ENCODE measurements around the gene TIGD3. TPM values are rescaled to one million over a fixed set of nuclear protein-coding genes. Genes with fewer than 3 reads are reported as not detected.

Gene TIGD3
- total and polyA plus RNA-seq, 10 of the 15 experiments (the other 5 are each of a cell fraction or from before 2014, with no cell fraction given) = 0.13 to 1.4 (median 0.57) TPM

GRCh38 chr11:65399249-65399648, 44.7 kb downstream of the TIGD3 start (continued):
- TF ChIP-seq BMI1 (IDR thresholded peaks at IDR 0.05; ENCODE audit: borderline replicate concordance) = no peak
- no peak for TF ChIP-seq YY1 (IDR thresholded peaks at IDR 0.05; ENCODE audit: low read depth, low read length)
- no peak for TF ChIP-seq SPI1 (IDR thresholded peaks at IDR 0.05; ENCODE audit: borderline replicate concordance, insufficient read depth, low read depth, low read length)
- TF ChIP-seq RAD21 (IDR thresholded peaks at IDR 0.05; ENCODE audit: insufficient read depth, low read depth, low read length) = no peak

- H3K79me2 ChIP-seq (ENCODE audit: control insufficient read depth, insufficient read depth, low read length) = no peaks in the 10 kb centered on the region; the same call in 1 of the 2 replicates
- ChIA-PET SMC1A (ENCODE audit: uncharacterized antibody, unreplicated experiment) (no interaction called here), RAD21 (ENCODE audit: unreplicated experiment) (no interaction called here), CTCF (no interaction called here), POLR2A (no interaction called here)
- WGBS (ENCODE audit: insufficient coverage, insufficient replicate concordance, low lambda C conversion rate, missing lambda C conversion rate) = 93% methylated on average over 10 of the region's 10 CpGs
- H3K4me3 ChIP-seq = no peak overlapping the region
- BruUV-seq (replicated peaks) = no TSS peak
- no peak for DNase-seq (ENCODE audit: low read depth, low spot score)
- FAIRE-seq = no peak
- in situ Hi-C loops (cut with MboI) (no loop called here), intact Hi-C loops (cut with micrococcal nuclease; ENCODE audit: unreplicated experiment) (no loop called here)
- H3K27ac ChIP-seq (ENCODE audit: control insufficient read depth, insufficient read depth) = no peak overlapping the region
- H3K9me3 ChIP-seq (replicated peaks; ENCODE audit: control insufficient read depth, insufficient read depth, low read length) = no peaks in the 10 kb centered on the region
- peaks cover 12 to 34% of the 10 kb centered on the region in 2 experiments for H3K36me3 ChIP-seq (ENCODE audit: control insufficient read depth in 2 of 2, insufficient read depth in 2 of 2, low read length in 1 of 2)
- no peak overlapping the region for H3K4me2 ChIP-seq (ENCODE audit: control insufficient read depth, insufficient read depth)
- H3K27me3 ChIP-seq (replicated peaks in 1 of 2; ENCODE audit: control insufficient read depth in 2 of 2, insufficient read depth in 2 of 2, low read length in 1 of 2) = no peaks in the 10 kb centered on the region
- ATAC-seq = no peak
- H4K20me1 ChIP-seq (ENCODE audit: control insufficient read depth, insufficient read depth) = no peaks in the 10 kb centered on the region
- no peak for TF ChIP-seq ATF7 (IDR thresholded peaks at IDR 0.05; ENCODE audit: low read depth)
- no peak for TF ChIP-seq NFYA (IDR thresholded peaks at IDR 0.05; ENCODE audit: borderline replicate concordance, low read depth, low read length)
- TF ChIP-seq, protein P1, sequence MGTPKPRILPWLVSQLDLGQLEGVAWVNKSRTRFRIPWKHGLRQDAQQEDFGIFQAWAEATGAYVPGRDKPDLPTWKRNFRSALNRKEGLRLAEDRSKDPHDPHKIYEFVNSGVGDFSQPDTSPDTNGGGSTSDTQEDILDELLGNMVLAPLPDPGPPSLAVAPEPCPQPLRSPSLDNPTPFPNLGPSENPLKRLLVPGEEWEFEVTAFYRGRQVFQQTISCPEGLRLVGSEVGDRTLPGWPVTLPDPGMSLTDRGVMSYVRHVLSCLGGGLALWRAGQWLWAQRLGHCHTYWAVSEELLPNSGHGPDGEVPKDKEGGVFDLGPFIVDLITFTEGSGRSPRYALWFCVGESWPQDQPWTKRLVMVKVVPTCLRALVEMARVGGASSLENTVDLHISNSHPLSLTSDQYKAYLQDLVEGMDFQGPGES (IDR thresholded peaks at IDR 0.05) = no peak
- TF ChIP-seq YBX1 (IDR thresholded peaks at IDR 0.05) = no peak
- TF ChIP-seq TCF7 (IDR thresholded peaks at IDR 0.05; ENCODE audit: borderline replicate concordance) = no peak
- TF ChIP-seq CEBPB (IDR thresholded peaks at IDR 0.05; ENCODE audit: borderline replicate concordance in 1 of 2, low read depth in 2 of 2, low read length in 2 of 2) = no peak
- TF ChIP-seq TCF12 (IDR thresholded peaks at IDR 0.05; ENCODE audit: low read depth, low read length) = no peak
- no peak overlapping the region for H3K9ac ChIP-seq (ENCODE audit: control insufficient read depth, insufficient read depth, low read length)
- H2AFZ ChIP-seq (ENCODE audit: control insufficient read depth, low read depth, low read length) = no peak overlapping the region
- peaks cover 17% of the 10 kb centered on the region for H3K4me1 ChIP-seq (ENCODE audit: control insufficient read depth, insufficient read depth, low read length)
Measured at GRCh38 chr11:65399845-65400244, 45.3 kb downstream of the TIGD3 start.
